GM10847 (cell line): ENCODE data around the gene RBBP7.

Experiments used
- POLR2A ChIP-seq: IDR thresholded peaks from 2 replicates; pipeline ENCODE4 v1.6.1; 2011; ENCODE audit not compliant: insufficient read length; ENCODE audit errors: extremely low read depth

Gene RBBP7

DNA sequence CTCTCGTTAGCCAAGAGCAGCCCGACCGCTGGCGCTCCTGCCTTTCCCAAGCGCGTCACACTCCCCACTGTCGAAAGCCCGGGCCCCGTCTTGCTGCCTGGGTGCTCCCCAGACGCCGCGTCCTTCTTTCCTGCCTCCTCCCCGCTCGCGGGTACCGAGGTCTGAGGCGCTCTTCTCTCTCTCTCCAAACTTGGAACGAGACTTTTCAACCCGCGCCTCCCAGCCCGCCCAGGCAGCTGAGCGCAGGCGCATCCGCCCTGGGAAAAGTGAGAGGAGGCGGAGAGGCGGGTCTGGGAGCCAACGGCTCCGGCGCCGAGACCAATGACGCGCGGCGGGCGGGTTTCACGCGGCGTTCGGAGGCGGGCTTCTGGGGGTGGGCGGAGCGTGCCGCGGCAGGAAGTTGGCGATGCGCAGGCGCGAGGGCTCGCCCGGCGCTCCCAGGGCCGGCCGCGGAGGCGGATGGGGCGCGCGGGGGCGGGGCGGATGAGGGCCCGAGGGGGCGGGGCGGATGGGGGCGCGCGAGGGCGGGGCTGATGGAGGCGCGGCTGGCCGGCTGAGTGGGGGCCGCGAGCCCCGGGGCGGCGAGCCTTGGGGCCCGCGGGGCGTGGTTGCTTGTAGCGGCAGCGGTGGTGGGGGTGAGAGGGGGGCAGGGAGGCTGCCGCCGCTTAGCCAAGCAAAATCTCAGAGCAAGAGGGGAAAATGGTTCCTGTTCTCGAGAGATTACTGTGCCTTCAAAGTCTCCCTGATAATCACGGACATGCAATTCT lies at the start of gene RBBP7:
Gene RBBP7, minus strand, starts transcription at position 268 of the 767 bp plus-strand sequence. CDS start 309 bp downstream, outside the sequence.
- peak; percentile 58 for TF ChIP-seq POLR2A

DNA sequence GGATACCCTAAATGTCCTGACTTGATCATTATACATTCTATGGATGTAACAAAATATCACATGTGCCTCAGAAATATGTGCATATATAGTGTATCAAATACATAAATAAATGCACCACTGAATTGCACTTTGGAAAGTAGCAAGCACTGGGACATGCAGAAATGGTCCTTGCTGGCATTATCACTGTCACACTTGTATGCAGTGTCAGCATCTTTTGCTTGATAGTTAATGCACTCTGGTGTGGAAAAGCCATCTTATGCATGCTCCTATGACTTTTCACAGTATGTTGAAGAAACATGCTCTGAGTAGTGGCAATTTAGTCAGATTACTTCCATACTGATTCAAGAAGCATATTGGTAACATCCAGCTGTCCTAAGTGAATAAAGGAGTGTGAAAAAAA lies 48.8 kb upstream of the RBBP7 start:
- no peak for TF ChIP-seq POLR2A

DNA sequence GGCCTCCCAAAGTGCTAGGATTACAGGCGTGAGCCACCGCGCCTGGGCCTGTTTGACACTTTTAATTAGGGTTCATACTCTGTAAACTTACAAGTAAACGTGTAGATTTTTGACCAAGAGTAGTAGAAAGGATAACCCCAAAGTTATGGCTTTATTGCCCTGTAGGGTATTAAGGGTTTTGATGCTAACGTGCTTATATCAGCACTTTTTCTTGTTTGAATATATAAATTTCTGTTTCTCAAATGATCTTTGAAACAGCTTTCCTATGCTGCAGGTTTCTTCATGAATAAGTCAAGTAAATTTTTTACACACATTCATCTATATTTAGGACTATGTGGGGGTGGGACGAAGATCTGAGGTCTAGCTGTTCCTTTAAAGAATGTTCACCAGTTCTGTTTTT lies 47.0 kb upstream of the RBBP7 start:
- no peak for TF ChIP-seq POLR2A

DNA sequence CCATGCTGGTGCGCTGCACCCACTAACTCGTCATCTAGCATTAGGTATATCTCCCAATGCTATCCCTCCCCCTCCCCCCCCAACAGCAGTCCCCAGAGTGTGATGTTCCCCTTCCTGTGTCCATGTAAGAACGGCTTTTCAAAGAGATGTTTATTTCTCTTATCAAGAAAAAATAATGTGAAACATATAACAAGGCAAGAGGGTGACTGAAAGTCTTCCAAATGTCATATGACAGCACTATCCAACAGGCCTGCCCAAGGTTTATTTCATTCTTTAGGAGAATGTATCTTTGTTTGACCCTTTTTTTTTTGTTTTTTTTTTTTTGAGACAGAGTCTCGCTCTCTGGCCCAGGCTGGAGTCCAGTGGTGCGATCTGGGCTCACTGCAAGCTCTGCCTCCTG lies 46.4 kb upstream of the RBBP7 start:
- no peak for TF ChIP-seq POLR2A

DNA sequence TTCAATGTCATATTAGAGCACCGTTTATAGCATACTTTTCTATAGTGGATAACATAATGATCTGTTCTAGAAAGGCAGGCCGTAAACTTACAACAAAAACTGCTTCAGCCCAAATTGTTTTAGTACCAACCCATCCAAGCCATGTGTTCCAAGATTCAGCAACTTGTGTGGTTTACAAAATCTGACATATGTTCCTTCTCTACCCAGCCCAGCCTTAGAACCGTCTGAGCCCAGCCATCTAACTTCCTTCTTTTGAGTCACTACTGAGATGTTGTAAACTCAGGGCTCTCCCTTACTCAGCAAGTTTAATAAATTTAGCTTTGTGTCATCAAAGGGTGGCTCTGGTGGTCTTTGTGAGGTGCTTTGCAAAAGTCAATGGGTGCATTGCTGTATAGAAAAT lies 43.9 kb upstream of the RBBP7 start:
- no peak for TF ChIP-seq POLR2A

DNA sequence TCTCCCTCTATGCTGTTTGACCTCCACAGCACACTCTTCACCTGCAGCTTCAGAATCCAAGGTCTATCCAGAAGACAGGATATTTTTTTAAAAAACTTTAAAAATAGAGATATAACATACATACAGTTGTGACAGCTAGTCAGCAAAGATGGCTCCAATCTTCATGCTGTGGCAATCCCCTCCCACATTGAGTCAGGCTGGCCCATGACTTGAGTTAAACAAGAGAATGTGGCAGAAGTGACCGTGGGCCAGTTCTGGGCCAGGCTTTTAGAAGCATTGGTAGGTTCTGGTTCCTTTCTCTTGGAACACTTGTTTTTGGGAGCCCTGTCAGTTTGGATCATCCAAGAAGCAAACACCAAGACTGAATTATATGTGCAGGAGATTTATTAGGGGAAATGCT lies 40.2 kb upstream of the RBBP7 start:
- no peak for TF ChIP-seq POLR2A

DNA sequence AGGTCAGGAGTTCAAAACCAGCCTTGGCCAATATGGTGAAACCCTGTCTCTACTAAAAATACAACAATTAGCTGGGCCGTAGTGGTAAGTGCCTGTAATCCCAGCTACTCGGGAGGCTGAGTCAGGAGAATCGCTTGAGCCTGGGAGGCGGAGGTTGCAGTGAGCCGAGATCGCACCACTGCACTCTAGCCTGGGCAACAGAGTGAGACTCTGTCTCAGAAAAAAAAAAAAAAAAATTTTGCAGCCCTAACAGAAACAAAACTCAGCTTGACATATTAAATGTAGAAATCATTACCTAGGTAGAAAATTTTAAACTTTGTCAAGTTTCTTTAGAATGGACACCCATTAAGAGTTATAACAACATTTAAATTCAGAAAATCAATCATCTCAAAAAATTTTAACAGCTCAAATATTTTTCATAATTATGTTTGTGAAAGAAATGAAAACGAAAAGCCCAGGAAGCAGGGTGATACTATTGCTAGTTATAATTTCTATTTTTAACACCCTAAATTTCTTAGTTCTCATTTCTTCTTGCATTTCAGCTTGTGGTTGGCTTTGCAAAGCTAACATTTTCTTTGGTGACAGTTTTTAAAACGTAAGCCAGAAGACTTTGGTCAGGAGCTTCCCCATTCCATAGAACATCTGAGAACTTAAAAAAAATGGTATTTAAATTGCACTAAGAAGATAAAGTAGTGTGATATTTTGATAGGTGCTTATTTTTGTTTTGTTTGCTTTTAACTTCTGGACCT lies 33.3 kb upstream of the RBBP7 start:
- TF ChIP-seq POLR2A = no peak

DNA sequence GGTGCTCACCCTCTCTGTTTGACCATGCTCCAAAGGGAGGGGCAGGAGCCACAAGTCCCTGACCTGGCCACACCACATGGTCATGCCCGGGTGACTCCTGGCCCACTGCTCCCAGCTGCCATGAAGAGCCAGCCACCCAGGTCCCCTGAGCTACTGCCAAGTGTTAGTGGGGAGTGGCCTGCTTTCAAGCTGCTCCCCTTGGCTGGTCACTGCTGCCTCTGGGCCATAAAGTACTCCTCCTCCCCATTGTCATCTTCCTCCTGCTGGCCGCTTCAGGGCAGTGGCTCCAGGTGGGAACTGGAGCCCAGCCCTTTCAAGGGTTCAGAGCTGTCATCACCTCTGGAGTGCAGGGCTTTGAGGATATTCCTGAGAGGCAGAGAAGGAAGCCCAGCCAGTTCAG lies 27.3 kb upstream of the RBBP7 start:
- TF ChIP-seq POLR2A = no peak

DNA sequence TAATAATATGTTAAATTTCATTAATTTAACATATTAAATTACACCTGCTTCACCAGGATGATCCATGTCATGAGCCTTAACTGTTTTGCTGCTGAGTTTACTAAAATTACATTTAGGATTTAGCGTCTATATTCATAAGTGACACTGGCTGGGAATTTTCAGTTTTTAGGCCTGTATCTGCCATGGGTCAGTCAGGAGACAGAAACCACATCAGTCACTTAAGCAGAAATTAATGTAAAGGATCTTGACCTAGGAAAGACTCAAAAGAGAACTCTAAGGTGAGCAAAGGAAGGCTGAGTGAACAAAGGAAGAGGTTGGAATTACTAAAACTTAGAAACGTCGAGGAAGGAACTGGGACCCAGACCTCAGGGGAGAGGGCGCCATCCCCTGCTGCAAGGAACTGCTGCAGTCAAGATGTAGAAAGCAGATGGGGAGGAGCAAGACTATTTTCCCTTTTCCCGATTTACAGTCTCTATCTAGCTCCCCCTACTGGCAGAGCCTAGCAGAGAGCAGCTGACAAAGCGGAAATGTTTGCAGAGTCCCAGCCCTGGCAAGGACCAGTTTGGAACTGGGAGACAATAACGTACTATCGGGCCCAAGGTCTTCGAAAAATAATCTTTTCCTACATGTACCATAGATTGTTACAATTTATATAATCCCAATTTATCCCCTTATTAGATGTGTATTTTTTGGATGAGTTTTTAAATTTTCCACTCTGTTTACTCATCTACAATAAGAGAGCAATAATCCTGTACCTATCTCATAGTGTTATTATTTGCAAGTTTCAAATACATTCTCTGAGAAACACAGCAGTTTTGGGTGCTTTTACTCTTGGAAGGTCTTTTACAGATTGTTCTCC lies 22.6 kb upstream of the RBBP7 start:
- TF ChIP-seq POLR2A = no peak

DNA sequence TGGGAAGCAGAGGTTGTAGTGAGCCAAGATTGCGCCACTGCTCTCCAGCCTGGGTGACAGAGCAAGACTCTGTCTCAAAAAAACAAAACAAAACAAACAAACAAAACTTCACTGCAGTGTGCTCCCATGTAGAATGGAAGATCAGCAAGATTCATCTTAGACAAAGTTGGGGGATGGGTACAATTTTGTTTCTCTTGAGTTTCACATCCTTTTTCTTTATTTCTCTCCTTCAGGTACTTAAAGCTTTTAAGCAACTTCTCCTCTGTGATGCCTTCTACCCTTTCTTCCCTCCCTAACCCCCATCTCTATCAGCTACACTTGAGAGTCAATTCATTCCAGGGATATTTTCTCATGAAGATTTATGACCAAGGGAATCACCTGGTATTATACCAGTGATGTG lies 15.5 kb upstream of the RBBP7 start:
- no peak for TF ChIP-seq POLR2A

DNA sequence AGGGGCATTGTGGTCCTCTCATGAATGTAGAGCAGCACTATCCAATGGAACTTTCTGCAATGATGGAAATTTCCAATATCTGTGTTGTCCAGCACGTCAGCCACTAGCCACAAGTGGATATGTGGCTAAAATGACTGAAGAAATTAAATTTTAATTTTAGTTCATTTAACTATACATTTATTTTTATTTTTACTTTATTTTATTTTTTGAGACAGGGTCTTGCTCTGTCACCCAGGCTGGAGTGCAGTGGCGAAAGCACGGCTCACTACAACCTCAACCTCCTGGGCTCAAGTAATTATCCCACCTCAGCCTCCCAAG lies 13.3 kb upstream of the RBBP7 start:
- no peak for TF ChIP-seq POLR2A

DNA sequence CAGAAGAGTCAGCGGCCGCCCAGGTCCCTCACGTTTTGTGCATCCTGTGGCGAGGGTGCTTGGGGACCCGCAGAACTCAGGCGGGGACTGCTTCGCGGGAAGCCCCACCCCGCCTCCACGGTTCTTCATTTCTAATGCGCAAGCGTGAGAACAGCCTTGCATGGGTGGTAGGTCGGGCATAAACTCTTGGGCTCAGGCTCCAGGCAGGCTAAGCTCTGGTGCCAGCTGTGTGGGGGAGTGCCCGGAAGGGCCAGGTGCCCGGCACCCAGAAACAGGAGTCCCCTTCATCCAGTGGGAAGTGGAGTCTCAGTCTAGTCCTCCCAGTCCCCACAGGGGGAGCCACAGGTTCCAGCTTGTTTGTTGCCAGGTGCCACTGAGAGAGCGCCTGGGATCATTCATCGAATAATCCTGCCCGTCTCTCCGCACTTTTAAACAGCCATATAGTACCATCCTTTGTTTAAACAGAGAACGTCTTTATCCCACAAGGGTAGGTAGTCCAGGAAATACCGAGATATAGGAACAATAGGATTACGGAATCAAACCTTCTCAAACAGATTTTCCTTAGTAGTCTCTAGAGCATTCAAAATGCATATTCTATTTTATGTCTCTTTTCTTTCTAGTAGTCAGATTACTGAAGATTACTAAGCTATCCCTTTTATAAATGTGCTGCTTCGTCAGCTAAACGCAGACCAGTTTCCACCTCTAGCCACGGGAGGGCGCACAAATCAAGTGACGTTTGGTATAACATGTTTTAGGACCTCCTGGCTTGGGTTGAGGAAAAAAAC lies 12.7 kb upstream of the RBBP7 start:
- no peak for TF ChIP-seq POLR2A

DNA sequence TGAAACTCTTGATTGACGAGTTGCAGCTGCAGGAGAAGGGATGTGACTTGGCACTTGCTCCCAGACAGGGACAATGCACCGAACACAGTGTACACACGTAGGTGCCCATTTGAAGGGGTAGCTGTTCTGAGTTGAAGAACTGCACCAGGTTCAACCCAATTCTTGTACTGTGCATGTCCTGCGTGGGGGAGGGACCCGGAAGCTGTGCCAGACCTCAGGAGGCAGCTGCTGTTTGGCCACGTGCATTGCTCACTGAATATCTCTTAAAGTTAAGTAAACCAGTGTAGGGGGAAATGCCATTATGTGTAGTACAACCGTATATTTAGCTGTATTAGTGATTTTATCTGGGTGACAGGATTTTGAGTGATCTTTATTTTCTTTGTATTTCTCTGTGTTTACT lies 12.0 kb upstream of the RBBP7 start:
- no peak for TF ChIP-seq POLR2A

DNA sequence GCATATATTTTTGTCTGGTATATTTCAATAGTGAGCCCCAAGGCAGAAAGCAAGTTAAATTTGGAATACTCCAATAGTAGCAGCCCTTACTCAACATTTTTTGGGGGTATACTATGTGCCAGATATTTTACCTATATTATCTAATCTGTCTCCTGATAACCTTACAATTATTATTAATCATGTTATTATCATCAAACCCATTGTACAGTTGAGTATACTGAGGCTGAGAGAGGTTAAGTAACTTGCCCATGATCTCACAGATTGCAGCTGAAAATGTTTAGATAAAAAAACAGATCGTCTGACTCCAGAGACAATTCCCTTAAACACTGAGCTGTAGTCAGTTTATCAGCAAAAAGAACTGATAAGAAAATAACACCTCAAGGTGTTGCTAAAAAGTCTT lies 6.5 kb upstream of the RBBP7 start:
- TF ChIP-seq POLR2A = no peak

DNA sequence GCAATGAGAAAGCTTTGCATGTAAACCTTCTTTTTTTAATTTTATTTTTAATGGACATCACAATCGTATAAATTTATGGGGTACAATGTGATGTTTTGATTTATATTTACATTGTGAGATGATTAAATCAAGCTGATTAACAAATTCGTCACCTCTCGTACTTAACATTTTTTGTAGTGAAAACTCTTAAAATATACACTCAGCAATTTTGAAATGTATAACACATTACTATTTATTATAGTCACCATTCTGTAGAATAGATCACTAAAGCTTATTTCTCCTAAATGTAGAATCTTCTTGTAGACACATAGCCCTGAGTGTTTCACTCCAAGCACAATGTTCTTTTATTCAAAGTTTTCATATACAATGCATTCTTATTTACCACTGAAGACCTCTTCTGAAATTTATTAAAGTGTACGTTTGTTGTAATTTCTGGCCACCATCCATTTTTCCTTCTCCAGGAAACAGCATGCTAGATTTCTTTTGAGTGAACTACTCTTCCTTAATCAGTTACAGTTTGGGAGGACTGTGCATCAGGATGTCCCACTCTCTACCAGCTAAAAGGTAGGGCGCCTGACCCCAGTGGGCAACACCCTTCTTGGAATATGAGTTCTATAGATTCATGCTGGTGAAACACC lies 4.4 kb upstream of the RBBP7 start:
- TF ChIP-seq POLR2A = no peak
